ENCODE data around the gene MSN. TPM values are rescaled to one million over a fixed set of nuclear protein-coding genes. Genes with fewer than 3 reads are reported as not detected.

MSN gene
- total and polyA plus RNA-seq, 12 donors = 60.2 to 238 (median 120) TPM

DNA sequence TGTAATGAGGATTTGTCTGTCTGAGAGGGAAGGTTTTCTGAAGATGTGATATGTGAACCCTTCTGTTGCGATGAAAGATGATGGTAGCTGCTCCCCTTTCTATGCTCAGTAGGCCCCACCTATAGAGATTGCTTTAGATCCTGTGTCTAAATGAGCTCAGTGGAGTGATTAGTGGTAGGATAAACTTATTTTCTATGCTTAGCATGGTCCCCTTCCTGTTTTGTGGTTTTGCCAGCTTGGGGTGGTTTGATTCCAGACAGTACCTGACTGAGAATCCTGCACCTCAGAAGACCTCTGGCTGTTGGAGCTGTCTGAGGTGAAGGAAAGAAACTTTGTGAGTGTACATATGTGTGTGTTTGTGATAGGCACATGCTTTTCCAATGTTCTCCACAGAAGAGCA, 17.7 kb downstream of the MSN start:
- DNase-seq = no peak
- peaks cover 0 to 19% (median 0%) of the 10 kb centered on the region in 9 donors for H3K36me3 ChIP-seq
- no peak for ATAC-seq
- TF ChIP-seq, protein P1, sequence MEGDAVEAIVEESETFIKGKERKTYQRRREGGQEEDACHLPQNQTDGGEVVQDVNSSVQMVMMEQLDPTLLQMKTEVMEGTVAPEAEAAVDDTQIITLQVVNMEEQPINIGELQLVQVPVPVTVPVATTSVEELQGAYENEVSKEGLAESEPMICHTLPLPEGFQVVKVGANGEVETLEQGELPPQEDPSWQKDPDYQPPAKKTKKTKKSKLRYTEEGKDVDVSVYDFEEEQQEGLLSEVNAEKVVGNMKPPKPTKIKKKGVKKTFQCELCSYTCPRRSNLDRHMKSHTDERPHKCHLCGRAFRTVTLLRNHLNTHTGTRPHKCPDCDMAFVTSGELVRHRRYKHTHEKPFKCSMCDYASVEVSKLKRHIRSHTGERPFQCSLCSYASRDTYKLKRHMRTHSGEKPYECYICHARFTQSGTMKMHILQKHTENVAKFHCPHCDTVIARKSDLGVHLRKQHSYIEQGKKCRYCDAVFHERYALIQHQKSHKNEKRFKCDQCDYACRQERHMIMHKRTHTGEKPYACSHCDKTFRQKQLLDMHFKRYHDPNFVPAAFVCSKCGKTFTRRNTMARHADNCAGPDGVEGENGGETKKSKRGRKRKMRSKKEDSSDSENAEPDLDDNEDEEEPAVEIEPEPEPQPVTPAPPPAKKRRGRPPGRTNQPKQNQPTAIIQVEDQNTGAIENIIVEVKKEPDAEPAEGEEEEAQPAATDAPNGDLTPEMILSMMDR (IDR thresholded peaks at IDR 0.05) = no peak
- intact Hi-C loops (cut with DNase I) = no loop called here
- no peak overlapping the region for H3K4me3 ChIP-seq
- WGBS, 2 donors = 95 to 100% methylated on average over 1 of the region's 1 CpG
- peak overlapping the region in 1 of 10 donors; percentile 20 for H3K27ac ChIP-seq
- peaks cover 0 to 7% (median 0%) of the 10 kb centered on the region in 7 donors for H3K27me3 ChIP-seq
- peaks cover under 1 to 97% (median 92%) of the 10 kb centered on the region in 9 donors for H3K4me1 ChIP-seq
- no peaks in the 10 kb centered on the region for H3K9me3 ChIP-seq

DNA sequence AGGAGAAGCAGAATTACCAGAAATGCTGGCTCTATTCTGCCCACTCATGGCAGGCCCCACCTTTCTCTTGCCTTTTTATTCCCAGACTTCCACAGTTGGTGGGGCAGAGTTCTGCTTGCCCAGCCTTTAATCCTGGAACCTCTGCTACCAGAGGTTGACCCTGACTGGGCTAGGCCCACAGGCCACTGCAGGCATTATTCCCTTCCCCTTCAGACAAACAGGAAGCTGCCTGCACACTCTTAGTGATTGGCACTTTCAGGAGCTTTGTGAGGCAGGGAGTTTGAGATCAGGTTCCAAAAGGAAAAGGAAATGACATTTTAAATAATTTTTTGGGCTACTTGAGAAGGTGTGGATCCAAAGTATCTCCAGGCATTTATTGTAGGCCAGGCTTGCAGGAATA, 18.8 kb downstream of the MSN start:
- intact Hi-C loops (cut with DNase I) = no loop called here
- peaks cover 3 to 98% (median 92%) of the 10 kb centered on the region in 9 donors for H3K4me1 ChIP-seq
- peaks cover 0 to 17% (median 0%) of the 10 kb centered on the region in 9 donors for H3K36me3 ChIP-seq
- no peak overlapping the region for H3K4me3 ChIP-seq
- H3K27ac ChIP-seq = peak overlapping the region in 5 of 10 donors; percentile 14 to 61 (median 46)
- peak in 1 of 8 donors; percentile 46 for ATAC-seq
- peaks cover 0 to 9% (median 0%) of the 10 kb centered on the region in 7 donors for H3K27me3 ChIP-seq
- no peak for DNase-seq
- TF ChIP-seq, protein P1 (IDR thresholded peaks at IDR 0.05) = no peak
- H3K9me3 ChIP-seq = no peaks in the 10 kb centered on the region

- Histone ChIP-seq H3K4me3 (no peak overlapping the region), H3K4me1 (peaks cover 3 to 98% (median 92%) of the 10 kb centered on the region in 9 donors), H3K9me3 (no peaks in the 10 kb centered on the region), H3K36me3 (peaks cover 0 to 14% (median 0%) of the 10 kb centered on the region in 9 donors), H3K27ac (peak overlapping the region in 3 of 10 donors; percentile 9 to 66 (median 56)), H3K27me3 (peaks cover 0 to 14% (median 0%) of the 10 kb centered on the region in 7 donors)
- no peak for DNase-seq
- 68 to 78% methylated on average over 3 of the region's 3 CpGs for WGBS, 2 donors
- TF ChIP-seq, protein P1 (IDR thresholded peaks at IDR 0.05) = no peak
- ATAC-seq = no peak
- intact Hi-C loops (cut with DNase I) = no loop called here
These were observed 19.9 kb downstream of the MSN start for GRCh38 chrX:65687367-65687766.

DNA sequence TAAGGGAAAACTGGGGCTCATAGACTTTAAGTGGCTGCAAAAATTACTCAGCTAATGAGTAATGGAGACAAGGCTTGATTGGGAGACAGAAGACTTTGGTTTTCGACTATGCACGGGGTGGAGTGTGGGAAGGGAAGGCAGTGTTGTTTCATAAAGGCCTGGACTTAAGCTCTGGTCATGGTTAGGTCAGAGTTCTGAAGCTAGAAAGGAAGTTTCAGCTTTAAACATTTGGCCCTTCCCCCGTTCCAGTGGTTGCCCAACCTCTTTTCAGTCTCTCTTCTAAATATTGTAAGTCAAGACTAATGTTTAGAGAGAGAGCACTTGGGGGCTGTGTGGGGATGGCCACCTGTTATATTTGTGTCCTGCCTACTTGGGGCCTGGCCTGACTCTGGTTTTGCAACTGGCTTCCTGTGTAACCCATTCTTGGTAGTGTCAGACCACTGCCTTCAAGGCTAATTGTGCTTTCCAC, 21.0 kb downstream of the MSN start:
- DNase-seq = no peak
- 42 to 49% methylated on average over 3 of the region's 3 CpGs for WGBS, 2 donors
- peaks cover 0 to 14% (median 0%) of the 10 kb centered on the region in 7 donors for H3K27me3 ChIP-seq
- peak overlapping the region in 7 of 10 donors; percentile 9 to 66 (median 56) for H3K27ac ChIP-seq
- H3K4me1 ChIP-seq = peaks cover 3 to 100% (median 96%) of the 10 kb centered on the region in 9 donors
- intact Hi-C loops (cut with DNase I) = no loop called here
- peak in 2 of 8 donors; percentile 6 to 20 for ATAC-seq
- no peaks in the 10 kb centered on the region for H3K9me3 ChIP-seq
- no peak overlapping the region for H3K4me3 ChIP-seq
- H3K36me3 ChIP-seq = peaks cover 0 to 6% (median 0%) of the 10 kb centered on the region in 9 donors
- TF ChIP-seq, protein P1 (IDR thresholded peaks at IDR 0.05) = no peak
